NT2/D1 (cell line): ENCODE measurements around the gene SIK1.
"Not testable (repeated sequence)": the region's sequence is repeated elsewhere in the genome, so short reads cannot be mapped to it uniquely, and the experiment has no call there.

Experiments used
- SUZ12 ChIP-seq: IDR thresholded peaks from 2 replicates; pipeline ENCODE4 v1.6.1; 2011; ENCODE audit not compliant: insufficient read length, insufficient read depth; ENCODE audit errors: extremely low read depth
- YY1 ChIP-seq: IDR thresholded peaks from 2 replicates; pipeline ENCODE4 v1.6.1; 2011; ENCODE audit not compliant: insufficient read length, insufficient read depth
- ZNF274 ChIP-seq: IDR thresholded peaks from 2 replicates; pipeline ENCODE4 v1.6.1; 2011; ENCODE audit warnings: mild to moderate bottlenecking, low read depth, low read length

DNA sequence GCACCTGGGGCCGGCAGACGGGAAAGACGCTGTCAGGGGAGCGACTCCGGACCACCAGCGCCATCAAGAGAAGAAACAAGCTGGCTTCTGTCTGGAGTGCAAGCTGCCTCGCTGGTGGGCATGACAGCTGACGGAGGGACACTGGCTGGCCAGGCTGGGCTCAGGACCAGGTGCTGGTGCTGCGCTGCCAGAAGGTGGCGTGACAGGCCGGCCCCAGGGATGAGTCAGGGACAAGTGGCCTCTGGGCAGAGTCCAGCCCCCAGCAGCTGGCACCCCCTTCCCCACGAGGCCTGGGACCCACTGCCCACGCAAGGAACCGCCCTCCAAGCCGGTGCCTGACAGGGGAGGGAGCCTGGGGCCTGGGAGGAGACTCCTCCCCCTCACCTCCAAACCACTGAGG is 7.5 kb downstream of the SIK1 start:
- not testable (repeated sequence) for TF ChIP-seq YY1, SUZ12, ZNF274
